Liver (tissue), 9 donors: Measurements from ENCODE around the gene SH3PXD2A. TPM values are rescaled to one million over a fixed set of nuclear protein-coding genes. Genes with fewer than 3 reads are reported as not detected.
A peak's percentile ranks its signal among the peaks of the same experiment; 100 is the strongest.

Experiments
- DNase-seq: peaks from one replicate; pipeline ENCODE4 v3.0.0-alpha.2; 2017; ENCODE audit warnings: low spot score
- H3K27ac ChIP-seq, 2 donors: one replicate each; pipeline ENCODE4 v1.7.0; 2013; ENCODE audit warnings: inconsistent platforms in 2 of 2, low read length in 2 of 2, control low read depth in 1 of 2, low read depth in 1 of 2, mild to moderate bottlenecking in 1 of 2
- H3K27me3 ChIP-seq, 4 donors: one replicate each; pipeline versions ENCODE4 v1.6.1 to v1.7.0; 2013; ENCODE audit warnings: low read length in 3 of 4, inconsistent platforms in 1 of 4, mild to moderate bottlenecking in 1 of 4, moderate library complexity in 1 of 4; ENCODE audit not compliant: control insufficient read depth in 4 of 4, insufficient read depth in 4 of 4
- H3K36me3 ChIP-seq, 4 donors: one replicate each; pipeline versions ENCODE4 v1.6.1 to v1.7.0; 2013; ENCODE audit warnings: low read length in 3 of 4, mild to moderate bottlenecking in 3 of 4, low read depth in 1 of 4, moderate library complexity in 1 of 4; ENCODE audit not compliant: control insufficient read depth in 4 of 4, insufficient read depth in 3 of 4
- H3K4me1 ChIP-seq, 4 donors: one replicate each; pipeline versions ENCODE4 v1.6.1 to v1.7.0; 2013; ENCODE audit warnings: low read length in 3 of 4, mild to moderate bottlenecking in 3 of 4, moderate library complexity in 1 of 4; ENCODE audit not compliant: control insufficient read depth in 4 of 4, insufficient read depth in 4 of 4
- H3K4me3 ChIP-seq, 3 donors: one replicate each; pipeline versions ENCODE4 v1.6.1 to v1.7.0; 2013; ENCODE audit warnings: low read length in 3 of 3, control low read depth in 1 of 3, low read depth in 1 of 3, mild to moderate bottlenecking in 1 of 3
- H3K9ac ChIP-seq, 2 donors: one replicate each; pipeline ENCODE4 v1.7.0; 2013; ENCODE audit warnings: low read length in 2 of 2, mild to moderate bottlenecking in 2 of 2, moderate library complexity in 2 of 2, control low read depth in 1 of 2, low read depth in 1 of 2
- H3K9me3 ChIP-seq, 4 donors: one replicate each; pipeline versions ENCODE4 v1.6.1 to v1.7.0; 2013; ENCODE audit warnings: low read length in 3 of 4; ENCODE audit not compliant: control insufficient read depth in 4 of 4
- ATF3 ChIP-seq: IDR thresholded peaks from 2 replicates; pipeline ENCODE4 v1.6.1; 2016; ENCODE audit warnings: antibody characterized with exemption
- EGR1 ChIP-seq, 2 donors: IDR thresholded peaks; 2 replicates each; pipeline ENCODE4 v1.6.1; 2016 to 2018; ENCODE audit warnings: antibody characterized with exemption in 2 of 2, low read depth in 2 of 2
- FOXA1 ChIP-seq: IDR thresholded peaks from 2 replicates; pipeline ENCODE4 v1.6.1; 2016; ENCODE audit warnings: antibody characterized with exemption
- FOXA2 ChIP-seq: IDR thresholded peaks from 2 replicates; pipeline ENCODE4 v1.6.1; 2016; ENCODE audit warnings: antibody characterized with exemption
- GABPA ChIP-seq, 2 donors: IDR thresholded peaks in 1 of 2; conservative IDR thresholded peaks in 1 of 2; 2 replicates each; pipeline ENCODE4 v1.6.1; 2016; ENCODE audit warnings: antibody characterized with exemption in 2 of 2, mild to moderate bottlenecking in 1 of 2, moderate library complexity in 1 of 2
- HNF4A ChIP-seq, 2 donors: conservative IDR thresholded peaks; 2 replicates each; pipeline ENCODE4 v1.6.1; 2016; ENCODE audit warnings: antibody characterized with exemption in 2 of 2, mild to moderate bottlenecking in 2 of 2
- HNF4G ChIP-seq: IDR thresholded peaks from 2 replicates; pipeline ENCODE4 v1.6.1; 2016; ENCODE audit warnings: antibody characterized with exemption
- JUND ChIP-seq, 2 donors: IDR thresholded peaks; 2 replicates each; pipeline ENCODE4 v1.6.1; 2016; ENCODE audit warnings: antibody characterized with exemption in 2 of 2
- NR2F2 ChIP-seq: IDR thresholded peaks from 2 replicates; pipeline ENCODE4 v1.6.1; 2016; ENCODE audit warnings: antibody characterized with exemption
- RAD21 ChIP-seq, 2 donors: IDR thresholded peaks; 2 replicates each; pipeline ENCODE4 v1.6.1; 2016; ENCODE audit warnings: antibody characterized with exemption in 2 of 2, mild to moderate bottlenecking in 2 of 2
- RXRA ChIP-seq, 2 donors: IDR thresholded peaks; 2 replicates each; pipeline ENCODE4 v1.6.1; 2017 to 2018; ENCODE audit warnings: antibody characterized with exemption in 2 of 2, mild to moderate bottlenecking in 1 of 2
- SP1 ChIP-seq: IDR thresholded peaks from 2 replicates; pipeline ENCODE4 v1.6.1; 2018; ENCODE audit warnings: antibody characterized with exemption, mild to moderate bottlenecking
- TAF1 ChIP-seq: conservative IDR thresholded peaks from 2 replicates; pipeline ENCODE4 v1.6.1; 2016; ENCODE audit warnings: antibody characterized with exemption, mild to moderate bottlenecking
- YY1 ChIP-seq: IDR thresholded peaks from 2 replicates; pipeline ENCODE4 v1.6.1; 2016; ENCODE audit warnings: antibody characterized with exemption, mild to moderate bottlenecking
- WGBS: extraction: QIAGEN DNeasy Blood & Tissue Kit; methylation state at CpG from one replicate; pipeline ENCODE4 v1.1.7; 2013; 5-methylcytosine and 5-hydroxymethylcytosine counted together
- polyA plus RNA-seq, 2 donors: library from polyadenylated mRNA; stranded (reverse) in 1 of 2; unstranded in 1 of 2; fragments of 200-250 nt in 1 of 2; fragments of >200 nt in 1 of 2; fragmentation: Nextera tagmentation in 1 of 2; extraction: Ambion mirVana in 1 of 2; gene quantifications; one replicate each; pipeline versions ENCODE4 v1.2.1 to v1.2.3, GENCODE V29; 2013 to 2015
- total RNA-seq, 2 donors: library from RNA; depleted of rRNA; stranded (reverse); fragments of >200 nt; gene quantifications; one replicate each; pipeline ENCODE4 v1.2.3, GENCODE V29; 2014
- TF ChIP-seq, protein P1 (sequence below): IDR thresholded peaks from 2 replicates; pipeline ENCODE4 v1.6.1; 2016; ENCODE audit warnings: antibody characterized with exemption
- TF ChIP-seq, protein P2 (sequence below): IDR thresholded peaks from 2 replicates; pipeline ENCODE4 v1.6.1; 2016; ENCODE audit warnings: antibody characterized with exemption
- TF ChIP-seq, protein P3 (sequence below): fragments of 150-350 bp; IDR thresholded peaks from 2 replicates; pipeline ENCODE4 v1.5.1; 2017; ENCODE audit warnings: improper control_type of control experiment, low read depth, low read length; ENCODE audit not compliant: missing input control
- TF ChIP-seq, protein P4 (sequence below): IDR thresholded peaks from 2 replicates; pipeline ENCODE4 v1.6.1; 2016; ENCODE audit warnings: antibody characterized with exemption, mild to moderate bottlenecking
- donor health status: healthy.
- donor health status: healthy.
- donor health status: healthy.
- donor health status: healthy.
- donor health status: healthy.

The SH3PXD2A gene
- total and polyA plus RNA-seq, 4 donors, result 0.82 to 5.5 (median 3.9) TPM

GRCh38 chr10:103794996-103795395 is 60.4 kb downstream of the SH3PXD2A start:
- H3K4me3 ChIP-seq, result no peak overlapping the region
- WGBS, result 94% methylated on average over 7 of the region's 7 CpGs
- no peaks in the 10 kb centered on the region for H3K36me3 ChIP-seq
- peaks cover 7 to 37% (median 30%) of the 10 kb centered on the region in 4 donors for H3K4me1 ChIP-seq
- H3K27me3 ChIP-seq, result no peaks in the 10 kb centered on the region
- no peak overlapping the region for H3K9ac ChIP-seq
- no peaks in the 10 kb centered on the region for H3K9me3 ChIP-seq
- H3K27ac ChIP-seq, result peak overlapping the region in 1 of 2 donors; percentile 65
- no peak for DNase-seq
- no peak for TF ChIP-seq RXRA (IDR thresholded peaks at IDR 0.05)

- TF ChIP-seq TAF1 (no peak), NR2F2 (peak; percentile 71), SP1 (peak; percentile 93), GABPA (IDR thresholded peaks at IDR 0.05 in 1 of 2, conservative IDR thresholded peaks at IDR 0.05 in 1 of 2) (peak in 1 of 2 donors; percentile 73), FOXA2 (peak; percentile 94), YY1 (peak; percentile 95), RXRA (IDR thresholded peaks at IDR 0.05) (peak; percentile 87 to 96), FOXA1 (peak; percentile 97), HNF4A (conservative IDR thresholded peaks at IDR 0.05) (peak; percentile 96 to 97), ATF3 (peak; percentile 42), HNF4G (peak; percentile 83), RAD21 (IDR thresholded peaks at IDR 0.05) (peak; percentile 51 to 70), EGR1 (IDR thresholded peaks at IDR 0.05; ENCODE audit: low read depth in 2 of 2) (peak in 1 of 2 donors; percentile 78), JUND (IDR thresholded peaks at IDR 0.05) (peak; percentile 74 to 89)
- TF ChIP-seq, protein P1, sequence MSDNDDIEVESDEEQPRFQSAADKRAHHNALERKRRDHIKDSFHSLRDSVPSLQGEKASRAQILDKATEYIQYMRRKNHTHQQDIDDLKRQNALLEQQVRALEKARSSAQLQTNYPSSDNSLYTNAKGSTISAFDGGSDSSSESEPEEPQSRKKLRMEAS, result peak; percentile 98
- TF ChIP-seq, protein P2, sequence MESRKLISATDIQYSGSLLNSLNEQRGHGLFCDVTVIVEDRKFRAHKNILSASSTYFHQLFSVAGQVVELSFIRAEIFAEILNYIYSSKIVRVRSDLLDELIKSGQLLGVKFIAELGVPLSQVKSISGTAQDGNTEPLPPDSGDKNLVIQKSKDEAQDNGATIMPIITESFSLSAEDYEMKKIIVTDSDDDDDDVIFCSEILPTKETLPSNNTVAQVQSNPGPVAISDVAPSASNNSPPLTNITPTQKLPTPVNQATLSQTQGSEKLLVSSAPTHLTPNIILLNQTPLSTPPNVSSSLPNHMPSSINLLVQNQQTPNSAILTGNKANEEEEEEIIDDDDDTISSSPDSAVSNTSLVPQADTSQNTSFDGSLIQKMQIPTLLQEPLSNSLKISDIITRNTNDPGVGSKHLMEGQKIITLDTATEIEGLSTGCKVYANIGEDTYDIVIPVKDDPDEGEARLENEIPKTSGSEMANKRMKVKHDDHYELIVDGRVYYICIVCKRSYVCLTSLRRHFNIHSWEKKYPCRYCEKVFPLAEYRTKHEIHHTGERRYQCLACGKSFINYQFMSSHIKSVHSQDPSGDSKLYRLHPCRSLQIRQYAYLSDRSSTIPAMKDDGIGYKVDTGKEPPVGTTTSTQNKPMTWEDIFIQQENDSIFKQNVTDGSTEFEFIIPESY, result peak; percentile 82
- TF ChIP-seq, protein P3, sequence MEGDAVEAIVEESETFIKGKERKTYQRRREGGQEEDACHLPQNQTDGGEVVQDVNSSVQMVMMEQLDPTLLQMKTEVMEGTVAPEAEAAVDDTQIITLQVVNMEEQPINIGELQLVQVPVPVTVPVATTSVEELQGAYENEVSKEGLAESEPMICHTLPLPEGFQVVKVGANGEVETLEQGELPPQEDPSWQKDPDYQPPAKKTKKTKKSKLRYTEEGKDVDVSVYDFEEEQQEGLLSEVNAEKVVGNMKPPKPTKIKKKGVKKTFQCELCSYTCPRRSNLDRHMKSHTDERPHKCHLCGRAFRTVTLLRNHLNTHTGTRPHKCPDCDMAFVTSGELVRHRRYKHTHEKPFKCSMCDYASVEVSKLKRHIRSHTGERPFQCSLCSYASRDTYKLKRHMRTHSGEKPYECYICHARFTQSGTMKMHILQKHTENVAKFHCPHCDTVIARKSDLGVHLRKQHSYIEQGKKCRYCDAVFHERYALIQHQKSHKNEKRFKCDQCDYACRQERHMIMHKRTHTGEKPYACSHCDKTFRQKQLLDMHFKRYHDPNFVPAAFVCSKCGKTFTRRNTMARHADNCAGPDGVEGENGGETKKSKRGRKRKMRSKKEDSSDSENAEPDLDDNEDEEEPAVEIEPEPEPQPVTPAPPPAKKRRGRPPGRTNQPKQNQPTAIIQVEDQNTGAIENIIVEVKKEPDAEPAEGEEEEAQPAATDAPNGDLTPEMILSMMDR, result no peak
- TF ChIP-seq, protein P4, sequence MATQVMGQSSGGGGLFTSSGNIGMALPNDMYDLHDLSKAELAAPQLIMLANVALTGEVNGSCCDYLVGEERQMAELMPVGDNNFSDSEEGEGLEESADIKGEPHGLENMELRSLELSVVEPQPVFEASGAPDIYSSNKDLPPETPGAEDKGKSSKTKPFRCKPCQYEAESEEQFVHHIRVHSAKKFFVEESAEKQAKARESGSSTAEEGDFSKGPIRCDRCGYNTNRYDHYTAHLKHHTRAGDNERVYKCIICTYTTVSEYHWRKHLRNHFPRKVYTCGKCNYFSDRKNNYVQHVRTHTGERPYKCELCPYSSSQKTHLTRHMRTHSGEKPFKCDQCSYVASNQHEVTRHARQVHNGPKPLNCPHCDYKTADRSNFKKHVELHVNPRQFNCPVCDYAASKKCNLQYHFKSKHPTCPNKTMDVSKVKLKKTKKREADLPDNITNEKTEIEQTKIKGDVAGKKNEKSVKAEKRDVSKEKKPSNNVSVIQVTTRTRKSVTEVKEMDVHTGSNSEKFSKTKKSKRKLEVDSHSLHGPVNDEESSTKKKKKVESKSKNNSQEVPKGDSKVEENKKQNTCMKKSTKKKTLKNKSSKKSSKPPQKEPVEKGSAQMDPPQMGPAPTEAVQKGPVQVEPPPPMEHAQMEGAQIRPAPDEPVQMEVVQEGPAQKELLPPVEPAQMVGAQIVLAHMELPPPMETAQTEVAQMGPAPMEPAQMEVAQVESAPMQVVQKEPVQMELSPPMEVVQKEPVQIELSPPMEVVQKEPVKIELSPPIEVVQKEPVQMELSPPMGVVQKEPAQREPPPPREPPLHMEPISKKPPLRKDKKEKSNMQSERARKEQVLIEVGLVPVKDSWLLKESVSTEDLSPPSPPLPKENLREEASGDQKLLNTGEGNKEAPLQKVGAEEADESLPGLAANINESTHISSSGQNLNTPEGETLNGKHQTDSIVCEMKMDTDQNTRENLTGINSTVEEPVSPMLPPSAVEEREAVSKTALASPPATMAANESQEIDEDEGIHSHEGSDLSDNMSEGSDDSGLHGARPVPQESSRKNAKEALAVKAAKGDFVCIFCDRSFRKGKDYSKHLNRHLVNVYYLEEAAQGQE, result peak; percentile 66
- Histone ChIP-seq H3K27ac (peak overlapping the region; percentile 64 to 65), H3K4me3 (no peak overlapping the region), H3K4me1 (peaks cover 7 to 37% (median 30%) of the 10 kb centered on the region in 4 donors), H3K36me3 (no peaks in the 10 kb centered on the region), H3K9ac (no peak overlapping the region), H3K27me3 (no peaks in the 10 kb centered on the region), H3K9me3 (no peaks in the 10 kb centered on the region)
- 36% methylated on average over 13 of the region's 13 CpGs for WGBS
- DNase-seq, result peak; percentile 48
These were observed 61.2 kb downstream of the SH3PXD2A start for GRCh38 chr10:103793920-103794883.
